HEK293 (cell line): ENCODE measurements around the gene CDC42SE2.

ENCODE experiments used
- CTCF ChIA-PET: fragments of 350-600 bp; formaldehyde crosslinking; extraction: SDS; loops from one replicate; lab custom pipeline; 2021; ENCODE audit warnings: antibody characterized with exemption; lab: Yijun Ruan, JAX
- POLR2A ChIA-PET: fragments of 300-600 bp; formaldehyde crosslinking; extraction: SDS; loops from one replicate; lab custom pipeline; 2020; ENCODE audit warnings: antibody characterized with exemption, inconsistent platforms; lab: Yijun Ruan, JAX
- H3K27ac ChIP-seq: fragments of 200-500 bp; sonication (Bioruptor generic); 2 replicates; pipeline ENCODE4 v1.5.1; 2014; ENCODE audit warnings: low read depth, low read length, control low read depth, inconsistent platforms; ENCODE audit errors: extremely low read depth
- H3K36me3 ChIP-seq, 2 experiments: fragments of 200-500 bp in 1 of 2; sonication (Bioruptor generic) in 1 of 2; 1 replicate in 1 of 2; 2 replicates in 1 of 2; pipeline ENCODE4 v1.5.1; 2014 to 2017; ENCODE audit warnings: inconsistent platforms in 2 of 2, low read length in 2 of 2; ENCODE audit not compliant: control insufficient read depth in 2 of 2, insufficient read depth in 1 of 2
- H3K4me1 ChIP-seq: fragments of 200-500 bp; sonication (Bioruptor generic); 2 replicates; pipeline ENCODE4 v1.5.1; 2014; ENCODE audit warnings: mild to moderate bottlenecking, low read length, inconsistent platforms; ENCODE audit not compliant: control insufficient read depth, insufficient read depth
- H3K4me3 ChIP-seq: 2 replicates; pipeline ENCODE4 v1.5.1; 2011; ENCODE audit warnings: low read depth, mild to moderate bottlenecking, control low read depth, low read length, moderate library complexity
- H3K9me3 ChIP-seq: fragments of 200-500 bp; sonication (Bioruptor generic); 2 replicates; pipeline ENCODE4 v1.5.1; 2014; ENCODE audit warnings: low read depth, low read length, inconsistent platforms; ENCODE audit not compliant: control insufficient read depth, insufficient read depth
- KLF16 ChIP-seq: fragments of 450-650 bp; formaldehyde crosslinking; IDR thresholded peaks from 2 replicates; pipeline ENCODE4 v1.5.1; 2017; ENCODE audit warnings: missing biosample characterization, missing genetic modification characterization
- KLF7 ChIP-seq: fragments of 450-650 bp; formaldehyde crosslinking; IDR thresholded peaks from 2 replicates; pipeline ENCODE4 v1.5.1; 2016; ENCODE audit warnings: missing biosample characterization, missing genetic modification characterization, borderline replicate concordance
- MYNN ChIP-seq: fragments of 450-650 bp; formaldehyde crosslinking; IDR thresholded peaks from 2 replicates; pipeline ENCODE4 v1.5.1; 2016; ENCODE audit warnings: missing biosample characterization, missing genetic modification characterization, borderline replicate concordance
- PRDM1 ChIP-seq: fragments of 450-650 bp; formaldehyde crosslinking; IDR thresholded peaks from 2 replicates; pipeline ENCODE4; 2016; ENCODE audit warnings: missing biosample characterization, missing genetic modification characterization
- SP3 ChIP-seq: fragments of 450-650 bp; formaldehyde crosslinking; IDR thresholded peaks from 2 replicates; pipeline ENCODE4 v1.5.1; 2016; ENCODE audit warnings: missing biosample characterization, missing genetic modification characterization
- SP7 ChIP-seq: fragments of 450-650 bp; formaldehyde crosslinking; IDR thresholded peaks from 2 replicates; pipeline ENCODE4 v1.5.1; 2016; ENCODE audit warnings: missing biosample characterization, missing genetic modification characterization
- TCF7L2 ChIP-seq: IDR thresholded peaks from 2 replicates; pipeline ENCODE4 v1.6.1; 2011; ENCODE audit warnings: low read depth, mild to moderate bottlenecking, inconsistent platforms, low read length, moderate library complexity, borderline replicate concordance
- ZBTB7A ChIP-seq: fragments of 450-650 bp; formaldehyde crosslinking; IDR thresholded peaks from 2 replicates; pipeline ENCODE4 v1.5.1; 2016; ENCODE audit warnings: low read depth, missing biosample characterization, missing genetic modification characterization
- ZFP69B ChIP-seq: fragments of 450-650 bp; formaldehyde crosslinking; IDR thresholded peaks from 2 replicates; pipeline ENCODE4 v1.5.1; 2016; ENCODE audit warnings: missing biosample characterization, missing genetic modification characterization
- ZNF112 ChIP-seq: fragments of 450-650 bp; formaldehyde crosslinking; IDR thresholded peaks from 2 replicates; pipeline ENCODE4 v1.5.0; 2017; ENCODE audit warnings: missing biosample characterization, missing genetic modification characterization
- ZNF169 ChIP-seq: fragments of 450-650 bp; formaldehyde crosslinking; IDR thresholded peaks from 2 replicates; pipeline ENCODE4 v1.5.1; 2016; ENCODE audit warnings: missing biosample characterization, missing genetic modification characterization
- ZNF19 ChIP-seq: fragments of 450-650 bp; formaldehyde crosslinking; IDR thresholded peaks from 2 replicates; pipeline ENCODE4; 2016; ENCODE audit warnings: missing biosample characterization, missing genetic modification characterization, low read depth
- ZNF37A ChIP-seq: fragments of 450-650 bp; IDR thresholded peaks from 2 replicates; pipeline ENCODE4 v1.5.1; 2018; ENCODE audit warnings: missing biosample characterization, missing genetic modification characterization
- ZNF391 ChIP-seq: fragments of 450-650 bp; formaldehyde crosslinking; IDR thresholded peaks from 2 replicates; pipeline ENCODE4 v1.5.1; 2016; ENCODE audit warnings: low read depth, missing biosample characterization, missing genetic modification characterization, borderline replicate concordance
- ZNF404 ChIP-seq: fragments of 450-650 bp; formaldehyde crosslinking; IDR thresholded peaks from 2 replicates; pipeline ENCODE4 v1.5.1; 2017; ENCODE audit warnings: missing biosample characterization, missing genetic modification characterization
- ZNF48 ChIP-seq: fragments of 450-650 bp; formaldehyde crosslinking; IDR thresholded peaks from 2 replicates; pipeline ENCODE4 v1.5.1; 2016; ENCODE audit warnings: missing biosample characterization, missing genetic modification characterization
- ZNF529 ChIP-seq: fragments of 450-650 bp; formaldehyde crosslinking; IDR thresholded peaks from 2 replicates; pipeline ENCODE4 v1.5.1; 2017; ENCODE audit warnings: missing genetic modification characterization, missing biosample characterization; ENCODE audit not compliant: insufficient replicate concordance
- ZNF585B ChIP-seq: fragments of 450-650 bp; formaldehyde crosslinking; IDR thresholded peaks from 2 replicates; pipeline ENCODE4 v1.5.1; 2016; ENCODE audit warnings: missing biosample characterization, missing genetic modification characterization
- ZNF610 ChIP-seq: fragments of 450-650 bp; formaldehyde crosslinking; IDR thresholded peaks from 2 replicates; pipeline ENCODE4 v1.5.1; 2016; ENCODE audit warnings: missing biosample characterization, missing genetic modification characterization, borderline replicate concordance
- ZNF658 ChIP-seq: fragments of 450-650 bp; formaldehyde crosslinking; IDR thresholded peaks from 2 replicates; pipeline ENCODE4; 2016; ENCODE audit warnings: missing biosample characterization, missing genetic modification characterization
- ZNF776 ChIP-seq: fragments of 450-650 bp; formaldehyde crosslinking; IDR thresholded peaks from 2 replicates; pipeline ENCODE4 v1.5.0; 2017; ENCODE audit warnings: missing biosample characterization, missing genetic modification characterization, borderline replicate concordance
- ZNF791 ChIP-seq: fragments of 450-650 bp; formaldehyde crosslinking; IDR thresholded peaks from 2 replicates; pipeline ENCODE4 v1.5.1; 2016; ENCODE audit warnings: missing biosample characterization, missing genetic modification characterization
- ZNF792 ChIP-seq: fragments of 450-650 bp; formaldehyde crosslinking; IDR thresholded peaks from 2 replicates; pipeline ENCODE4 v1.5.1; 2016; ENCODE audit warnings: missing biosample characterization, missing genetic modification characterization
- ZSCAN16 ChIP-seq: fragments of 450-650 bp; formaldehyde crosslinking; IDR thresholded peaks from 2 replicates; pipeline ENCODE4 v1.5.1; 2016; ENCODE audit warnings: missing biosample characterization, missing genetic modification characterization
- TF ChIP-seq, protein P1 (sequence below): fragments of 450-650 bp; formaldehyde crosslinking; IDR thresholded peaks from 2 replicates; pipeline ENCODE4 v1.5.1; 2016; ENCODE audit warnings: missing biosample characterization, missing genetic modification characterization
- TF ChIP-seq, protein P2 (sequence below): fragments of 450-650 bp; formaldehyde crosslinking; IDR thresholded peaks from 2 replicates; pipeline ENCODE4 v1.5.1; 2017; ENCODE audit warnings: missing biosample characterization, mild to moderate bottlenecking, missing genetic modification characterization, moderate library complexity
- TF ChIP-seq, protein P3 (sequence below): fragments of 450-650 bp; formaldehyde crosslinking; IDR thresholded peaks from 2 replicates; pipeline ENCODE4 v1.5.1; 2016; ENCODE audit warnings: missing biosample characterization, missing genetic modification characterization

CDC42SE2 gene

DNA sequence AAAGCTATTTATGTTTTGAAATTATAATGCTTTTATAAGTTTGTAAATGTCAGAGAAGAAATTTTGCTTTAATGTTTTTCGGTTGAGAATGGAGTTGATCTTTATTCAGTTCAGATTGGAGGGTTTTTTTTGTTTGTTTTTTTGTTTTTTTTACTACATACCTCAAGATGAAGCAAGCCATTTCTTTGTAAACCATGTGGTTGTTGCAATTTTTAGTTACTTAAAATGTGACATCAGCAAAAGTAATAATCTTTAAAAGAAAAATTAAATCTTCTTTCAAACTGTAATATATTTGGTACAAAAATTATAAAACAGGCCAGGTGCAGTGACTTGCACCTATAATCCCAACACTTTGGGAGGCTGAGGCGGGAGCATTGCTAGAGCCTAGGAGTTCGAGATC is 102.6 kb downstream of the CDC42SE2 start:
- TF ChIP-seq ZSCAN16 (tag by site-specific recombination): no peak
- no peak for TF ChIP-seq ZNF776 (tag by site-specific recombination)
- TF ChIP-seq ZNF169 (tag by site-specific recombination): no peak
- TF ChIP-seq PRDM1 (tag by site-specific recombination): no peak
- Histone ChIP-seq H3K27ac (no peak overlapping the region), H3K4me1 (no peaks in the 10 kb centered on the region), H3K9me3 (no peaks in the 10 kb centered on the region), H3K4me3 (no peak overlapping the region), H3K36me3 (no peaks in the 10 kb centered on the region)
- ChIA-PET POLR2A (no interaction called here), CTCF (interaction anchor here (0.6 to 1.2 kb wide), 4 partner anchors 9 to 702 kb away, joined by 3 read pairs; no protein-coding TSS in a partner anchor)

DNA sequence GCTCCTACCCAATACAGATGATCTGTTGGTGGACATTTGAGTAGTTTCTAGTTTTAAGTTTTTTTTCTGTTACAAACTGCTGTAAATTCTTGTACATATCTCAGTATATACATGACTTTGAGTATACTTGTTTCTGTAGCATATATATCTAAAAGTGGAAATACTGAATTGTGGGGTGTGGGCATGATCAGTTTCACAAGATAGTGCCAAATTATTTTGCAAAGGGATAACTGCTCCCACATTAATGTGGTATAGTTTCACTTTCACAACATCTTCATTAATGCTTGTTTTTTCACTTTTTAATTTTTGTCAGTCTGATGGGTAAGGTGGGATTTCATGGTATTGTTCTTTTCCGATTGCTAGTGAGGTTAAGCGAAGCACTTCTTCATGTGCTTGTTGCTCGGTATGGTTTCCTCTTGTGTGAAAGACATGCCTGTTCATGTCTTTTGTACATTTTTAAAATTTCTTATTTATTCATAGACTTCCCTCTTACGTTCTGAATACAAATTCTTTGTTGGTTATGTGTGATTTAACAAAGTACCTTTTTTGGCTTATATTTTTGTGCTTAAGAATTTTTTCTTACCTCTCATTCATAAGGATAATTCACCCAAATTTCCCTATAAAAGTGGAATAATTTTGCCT is 103.5 kb downstream of the CDC42SE2 start:
- H3K27ac ChIP-seq: no peak overlapping the region
- no peaks in the 10 kb centered on the region for H3K4me1 ChIP-seq
- TF ChIP-seq SP3: no peak
- TF ChIP-seq, protein P1, sequence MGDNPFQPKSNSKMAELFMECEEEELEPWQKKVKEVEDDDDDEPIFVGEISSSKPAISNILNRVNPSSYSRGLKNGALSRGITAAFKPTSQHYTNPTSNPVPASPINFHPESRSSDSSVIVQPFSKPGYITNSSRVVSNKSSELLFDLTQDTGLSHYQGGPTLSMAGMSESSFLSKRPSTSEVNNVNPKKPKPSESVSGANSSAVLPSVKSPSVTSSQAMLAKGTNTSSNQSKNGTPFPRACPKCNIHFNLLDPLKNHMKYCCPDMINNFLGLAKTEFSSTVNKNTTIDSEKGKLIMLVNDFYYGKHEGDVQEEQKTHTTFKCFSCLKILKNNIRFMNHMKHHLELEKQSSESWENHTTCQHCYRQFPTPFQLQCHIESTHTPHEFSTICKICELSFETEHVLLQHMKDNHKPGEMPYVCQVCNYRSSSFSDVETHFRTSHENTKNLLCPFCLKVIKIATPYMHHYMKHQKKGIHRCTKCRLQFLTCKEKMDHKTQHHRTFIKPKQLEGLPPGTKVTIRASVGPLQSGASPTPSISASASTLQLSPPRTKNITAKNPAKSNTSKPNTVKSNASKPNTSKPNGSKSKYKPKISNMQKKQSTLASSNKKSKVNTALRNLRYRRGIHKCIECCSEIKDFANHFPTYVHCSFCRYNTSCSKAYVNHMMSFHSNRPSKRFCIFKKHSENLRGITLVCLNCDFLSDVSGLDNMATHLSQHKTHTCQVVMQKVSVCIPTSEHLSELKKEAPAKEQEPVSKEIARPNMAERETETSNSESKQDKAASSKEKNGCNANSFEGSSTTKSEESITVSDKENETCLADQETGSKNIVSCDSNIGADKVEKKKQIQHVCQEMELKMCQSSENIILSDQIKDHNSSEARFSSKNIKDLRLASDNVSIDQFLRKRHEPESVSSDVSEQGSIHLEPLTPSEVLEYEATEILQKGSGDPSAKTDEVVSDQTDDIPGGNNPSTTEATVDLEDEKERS (tag by site-specific recombination): no peak
- no peak for TF ChIP-seq ZBTB7A (tag by site-specific recombination)
- no peak for TF ChIP-seq KLF7
- no peak for TF ChIP-seq ZNF19 (tag by site-specific recombination)
- no peak for TF ChIP-seq ZNF37A
- TF ChIP-seq ZNF610 (tag by site-specific recombination): no peak
- TF ChIP-seq, protein P2, sequence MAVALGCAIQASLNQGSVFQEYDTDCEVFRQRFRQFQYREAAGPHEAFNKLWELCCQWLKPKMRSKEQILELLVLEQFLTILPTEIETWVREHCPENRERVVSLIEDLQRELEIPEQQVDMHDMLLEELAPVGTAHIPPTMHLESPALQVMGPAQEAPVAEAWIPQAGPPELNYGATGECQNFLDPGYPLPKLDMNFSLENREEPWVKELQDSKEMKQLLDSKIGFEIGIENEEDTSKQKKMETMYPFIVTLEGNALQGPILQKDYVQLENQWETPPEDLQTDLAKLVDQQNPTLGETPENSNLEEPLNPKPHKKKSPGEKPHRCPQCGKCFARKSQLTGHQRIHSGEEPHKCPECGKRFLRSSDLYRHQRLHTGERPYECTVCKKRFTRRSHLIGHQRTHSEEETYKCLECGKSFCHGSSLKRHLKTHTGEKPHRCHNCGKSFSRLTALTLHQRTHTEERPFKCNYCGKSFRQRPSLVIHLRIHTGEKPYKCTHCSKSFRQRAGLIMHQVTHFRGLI (tag by site-specific recombination): no peak
- TF ChIP-seq TCF7L2: no peak
- no peak for TF ChIP-seq ZNF791 (tag by site-specific recombination)
- TF ChIP-seq ZNF391 (tag by site-specific recombination): no peak
- no peak for TF ChIP-seq KLF16
- no peak for TF ChIP-seq ZNF529 (tag by site-specific recombination)
- no peak for TF ChIP-seq ZNF658 (tag by site-specific recombination)
- H3K9me3 ChIP-seq: no peaks in the 10 kb centered on the region
- H3K36me3 ChIP-seq: no peaks in the 10 kb centered on the region
- POLR2A ChIA-PET: no interaction called here
- H3K4me3 ChIP-seq: no peak overlapping the region
- CTCF ChIA-PET: interaction anchor here (0.6 to 0.7 kb wide), 2 partner anchors 8 to 848 kb away, joined by 3 read pairs; no protein-coding TSS in a partner anchor

DNA sequence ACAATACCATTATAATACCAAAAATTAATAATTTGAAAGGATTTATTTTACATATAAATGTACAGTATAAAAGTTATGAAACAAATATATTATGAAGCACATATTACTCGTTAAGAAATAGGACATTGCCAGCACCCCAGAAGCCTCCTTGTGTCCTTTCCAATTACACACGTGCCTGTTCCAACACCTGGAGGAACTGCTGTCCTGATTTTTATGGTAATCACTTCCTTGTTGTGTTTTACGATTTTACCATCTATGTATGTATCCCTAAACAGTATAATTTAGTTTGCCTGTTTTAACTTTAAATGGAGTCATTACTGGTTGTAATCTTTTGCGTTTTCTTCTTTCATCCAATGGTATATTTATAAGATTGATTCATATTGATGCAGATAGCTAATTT is 105.0 kb downstream of the CDC42SE2 start:
- Histone ChIP-seq H3K4me1 (no peaks in the 10 kb centered on the region), H3K36me3 (no peaks in the 10 kb centered on the region), H3K27ac (no peak overlapping the region), H3K4me3 (no peak overlapping the region), H3K9me3 (no peaks in the 10 kb centered on the region)
- CTCF ChIA-PET: no interaction called here
- POLR2A ChIA-PET: no interaction called here
- TF ChIP-seq MYNN (tag by site-specific recombination): no peak
- TF ChIP-seq ZNF585B (tag by site-specific recombination): no peak
- no peak for TF ChIP-seq ZFP69B (tag by site-specific recombination)
- no peak for TF ChIP-seq ZNF48 (tag by site-specific recombination)
- no peak for TF ChIP-seq ZNF112
- TF ChIP-seq ZNF404 (tag by site-specific recombination): no peak
- TF ChIP-seq, protein P3, sequence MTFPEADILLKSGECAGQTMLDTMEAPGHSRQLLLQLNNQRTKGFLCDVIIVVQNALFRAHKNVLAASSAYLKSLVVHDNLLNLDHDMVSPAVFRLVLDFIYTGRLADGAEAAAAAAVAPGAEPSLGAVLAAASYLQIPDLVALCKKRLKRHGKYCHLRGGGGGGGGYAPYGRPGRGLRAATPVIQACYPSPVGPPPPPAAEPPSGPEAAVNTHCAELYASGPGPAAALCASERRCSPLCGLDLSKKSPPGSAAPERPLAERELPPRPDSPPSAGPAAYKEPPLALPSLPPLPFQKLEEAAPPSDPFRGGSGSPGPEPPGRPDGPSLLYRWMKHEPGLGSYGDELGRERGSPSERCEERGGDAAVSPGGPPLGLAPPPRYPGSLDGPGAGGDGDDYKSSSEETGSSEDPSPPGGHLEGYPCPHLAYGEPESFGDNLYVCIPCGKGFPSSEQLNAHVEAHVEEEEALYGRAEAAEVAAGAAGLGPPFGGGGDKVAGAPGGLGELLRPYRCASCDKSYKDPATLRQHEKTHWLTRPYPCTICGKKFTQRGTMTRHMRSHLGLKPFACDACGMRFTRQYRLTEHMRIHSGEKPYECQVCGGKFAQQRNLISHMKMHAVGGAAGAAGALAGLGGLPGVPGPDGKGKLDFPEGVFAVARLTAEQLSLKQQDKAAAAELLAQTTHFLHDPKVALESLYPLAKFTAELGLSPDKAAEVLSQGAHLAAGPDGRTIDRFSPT (tag by site-specific recombination): no peak
- no peak for TF ChIP-seq ZNF792
- no peak for TF ChIP-seq PRDM1 (tag by site-specific recombination)
- no peak for TF ChIP-seq SP7
